ENCODE data around the gene LMNTD1. TPM values are rescaled to one million over a fixed set of nuclear protein-coding genes. Genes with fewer than 3 reads are reported as not detected.

Gene LMNTD1
- total RNA-seq, 2 donors from 2014 or later, result not detected

DNA sequence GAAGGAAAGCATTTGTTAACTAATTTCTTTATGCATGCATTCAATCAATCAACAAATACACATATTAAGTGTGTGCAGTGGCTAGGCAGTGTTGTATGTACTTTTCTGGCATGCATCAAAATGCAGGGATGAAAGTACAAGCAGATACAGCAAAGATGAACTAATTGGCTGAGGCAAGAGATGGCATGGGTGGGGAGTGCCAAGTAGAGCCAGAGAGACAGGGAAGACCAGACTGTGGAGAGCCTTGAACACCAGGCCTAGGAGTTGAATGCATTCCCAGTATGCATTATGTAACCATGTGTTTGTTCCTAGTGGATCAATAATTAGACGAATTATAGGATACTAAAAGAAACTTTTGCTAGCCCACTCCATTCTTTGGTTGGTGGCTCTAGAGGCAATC, 17.3 kb upstream of the LMNTD1 start:
- Histone ChIP-seq H3K36me3 (no peaks in the 10 kb centered on the region), H3K27ac (no peak overlapping the region), H3K4me3 (no peak overlapping the region), H3K27me3 (replicated peaks; ENCODE audit: insufficient read depth) (no peaks in the 10 kb centered on the region), H3K4me1 (ENCODE audit: control insufficient read depth in 1 of 2, low read depth in 2 of 2) (no peaks in the 10 kb centered on the region), H3K9me3 (no peaks in the 10 kb centered on the region)
- DNase-seq (ENCODE audit: low spot score) (no peak), ATAC-seq (ENCODE audit: insufficient number of reproducible peaks, low FRiP score, low read depth) (no peak)
- TF ChIP-seq, protein P1, sequence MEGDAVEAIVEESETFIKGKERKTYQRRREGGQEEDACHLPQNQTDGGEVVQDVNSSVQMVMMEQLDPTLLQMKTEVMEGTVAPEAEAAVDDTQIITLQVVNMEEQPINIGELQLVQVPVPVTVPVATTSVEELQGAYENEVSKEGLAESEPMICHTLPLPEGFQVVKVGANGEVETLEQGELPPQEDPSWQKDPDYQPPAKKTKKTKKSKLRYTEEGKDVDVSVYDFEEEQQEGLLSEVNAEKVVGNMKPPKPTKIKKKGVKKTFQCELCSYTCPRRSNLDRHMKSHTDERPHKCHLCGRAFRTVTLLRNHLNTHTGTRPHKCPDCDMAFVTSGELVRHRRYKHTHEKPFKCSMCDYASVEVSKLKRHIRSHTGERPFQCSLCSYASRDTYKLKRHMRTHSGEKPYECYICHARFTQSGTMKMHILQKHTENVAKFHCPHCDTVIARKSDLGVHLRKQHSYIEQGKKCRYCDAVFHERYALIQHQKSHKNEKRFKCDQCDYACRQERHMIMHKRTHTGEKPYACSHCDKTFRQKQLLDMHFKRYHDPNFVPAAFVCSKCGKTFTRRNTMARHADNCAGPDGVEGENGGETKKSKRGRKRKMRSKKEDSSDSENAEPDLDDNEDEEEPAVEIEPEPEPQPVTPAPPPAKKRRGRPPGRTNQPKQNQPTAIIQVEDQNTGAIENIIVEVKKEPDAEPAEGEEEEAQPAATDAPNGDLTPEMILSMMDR (IDR thresholded peaks at IDR 0.05), result no peak

DNA sequence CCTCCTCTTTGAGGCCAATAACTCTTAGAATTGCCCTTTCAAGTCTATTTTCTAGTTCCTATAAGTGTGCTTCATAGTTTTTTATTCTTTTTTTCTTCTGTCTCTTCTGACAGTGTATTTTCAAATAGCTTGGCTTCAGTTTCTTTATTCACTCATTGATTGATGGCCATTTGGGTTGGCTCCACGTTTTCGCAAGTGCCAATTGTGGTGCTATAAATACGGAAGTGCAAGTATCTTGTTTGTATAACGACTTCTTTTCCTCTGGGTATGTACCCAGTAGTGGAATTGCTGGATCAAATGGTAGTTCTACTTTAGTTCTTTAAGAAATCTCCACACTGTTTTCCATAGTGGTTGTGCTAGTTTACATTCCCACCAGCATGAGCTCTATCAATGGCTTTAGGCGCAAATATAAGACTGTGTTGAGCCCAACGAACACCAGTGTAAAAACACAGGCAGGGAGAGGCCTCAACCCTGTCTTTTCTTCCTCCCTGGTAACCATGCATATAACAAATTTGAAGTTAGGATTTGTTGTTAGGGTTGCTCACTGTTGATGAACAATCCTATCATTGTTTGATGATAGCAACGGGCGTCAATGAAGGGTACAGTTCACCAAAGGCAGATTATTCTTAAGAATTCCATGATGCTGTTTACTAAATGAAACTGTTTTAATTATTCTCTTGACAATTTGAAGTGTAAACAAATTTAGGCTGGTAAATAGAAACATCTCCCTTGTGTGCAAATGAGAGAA, 13.3 kb upstream of the LMNTD1 start:
- Histone ChIP-seq H3K9me3 (no peaks in the 10 kb centered on the region), H3K4me3 (no peak overlapping the region), H3K4me1 (ENCODE audit: control insufficient read depth in 1 of 2, low read depth in 2 of 2) (no peaks in the 10 kb centered on the region), H3K27me3 (replicated peaks; ENCODE audit: insufficient read depth) (no peaks in the 10 kb centered on the region), H3K36me3 (no peaks in the 10 kb centered on the region), H3K27ac (no peak overlapping the region)
- ATAC-seq (ENCODE audit: insufficient number of reproducible peaks, low FRiP score, low read depth) (no peak), DNase-seq (ENCODE audit: low spot score) (no peak)
- TF ChIP-seq, protein P1 (IDR thresholded peaks at IDR 0.05), result no peak

DNA sequence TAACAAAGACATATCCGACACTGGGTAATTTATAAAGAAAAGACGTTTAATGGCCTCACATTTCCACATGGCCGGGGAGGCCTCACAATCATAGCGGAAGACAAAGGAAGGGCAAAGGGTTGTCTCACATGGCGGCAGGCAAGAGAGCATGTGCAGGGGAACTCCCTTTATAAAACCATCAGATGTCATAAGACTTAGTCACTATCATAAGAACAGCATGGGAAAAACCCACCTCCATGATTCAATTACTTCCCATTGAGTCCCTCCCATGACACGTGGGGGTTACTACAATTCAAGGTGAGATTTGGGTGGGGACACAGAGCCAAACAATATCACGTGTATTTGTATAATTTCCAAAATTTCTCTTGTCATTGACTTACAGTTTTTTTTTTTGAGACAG, 5.5 kb upstream of the LMNTD1 start:
- Histone ChIP-seq H3K9me3 (no peaks in the 10 kb centered on the region), H3K36me3 (no peaks in the 10 kb centered on the region), H3K27ac (no peak overlapping the region), H3K4me1 (ENCODE audit: control insufficient read depth in 1 of 2, low read depth in 2 of 2) (no peaks in the 10 kb centered on the region), H3K4me3 (no peak overlapping the region), H3K27me3 (replicated peaks; ENCODE audit: insufficient read depth) (no peaks in the 10 kb centered on the region)
- no peak for ATAC-seq (ENCODE audit: insufficient number of reproducible peaks, low FRiP score, low read depth)
- TF ChIP-seq, protein P1 (IDR thresholded peaks at IDR 0.05), result no peak
- DNase-seq (ENCODE audit: low spot score), result no peak

DNA sequence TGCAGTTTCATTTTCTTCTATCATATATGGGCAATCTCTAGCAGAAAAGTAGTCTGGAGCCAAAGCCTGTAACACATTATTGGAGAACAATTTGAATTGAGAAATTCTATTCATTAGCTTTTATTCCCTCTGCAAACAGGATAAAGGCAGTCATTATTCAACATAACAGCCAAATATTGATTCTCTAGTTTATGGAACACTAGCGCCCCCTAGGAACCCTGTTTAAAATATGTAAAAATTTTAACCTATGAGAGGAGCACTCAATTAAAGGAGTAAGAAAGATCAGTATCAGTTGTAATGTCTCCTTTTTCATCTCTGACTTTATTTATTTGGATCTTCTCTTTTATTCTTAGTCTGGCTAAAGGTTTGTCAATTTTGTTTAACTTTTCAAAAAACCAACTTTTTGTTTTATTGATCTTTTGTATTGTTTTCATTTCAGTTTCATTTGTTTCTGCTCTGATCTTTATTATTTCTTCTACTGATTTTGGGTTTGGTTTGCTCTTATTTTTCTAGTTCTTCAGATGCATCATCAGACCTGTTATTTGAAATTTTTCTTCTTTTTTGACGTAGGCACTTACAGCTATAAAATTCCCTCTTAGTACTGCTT, 4.8 kb upstream of the LMNTD1 start:
- Histone ChIP-seq H3K4me1 (ENCODE audit: control insufficient read depth in 1 of 2, low read depth in 2 of 2) (no peaks in the 10 kb centered on the region), H3K36me3 (no peaks in the 10 kb centered on the region), H3K27ac (no peak overlapping the region), H3K4me3 (no peak overlapping the region), H3K27me3 (replicated peaks; ENCODE audit: insufficient read depth) (no peaks in the 10 kb centered on the region), H3K9me3 (no peaks in the 10 kb centered on the region)
- no peak for DNase-seq (ENCODE audit: low spot score)
- TF ChIP-seq, protein P1 (IDR thresholded peaks at IDR 0.05), result no peak
- ATAC-seq (ENCODE audit: insufficient number of reproducible peaks, low FRiP score, low read depth), result no peak

DNA sequence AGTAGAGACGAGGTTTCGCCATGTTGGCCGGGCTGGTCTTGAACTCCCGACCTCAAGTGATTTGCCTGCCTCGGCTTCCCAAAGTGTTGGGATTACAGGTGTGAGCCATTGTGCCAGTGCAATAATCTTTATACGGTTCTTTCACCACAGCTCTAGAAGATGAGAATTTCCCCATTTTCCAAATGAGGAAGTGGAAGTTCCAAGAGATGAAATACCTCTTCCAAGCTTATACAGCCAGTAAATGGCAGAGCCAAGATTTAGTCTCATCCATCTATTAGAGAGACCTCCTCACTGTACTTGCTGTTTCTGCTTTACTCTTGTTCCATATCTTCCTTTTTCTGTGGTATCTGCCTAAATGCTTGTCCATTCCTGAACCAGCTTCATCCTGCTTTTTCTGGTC, 3.1 kb upstream of the LMNTD1 start:
- H3K36me3 ChIP-seq, result no peaks in the 10 kb centered on the region
- no peaks in the 10 kb centered on the region for H3K9me3 ChIP-seq
- TF ChIP-seq, protein P1 (IDR thresholded peaks at IDR 0.05), result no peak
- H3K27ac ChIP-seq, result no peak overlapping the region
- H3K4me1 ChIP-seq (ENCODE audit: control insufficient read depth in 1 of 2, low read depth in 2 of 2), result no peaks in the 10 kb centered on the region
- DNase-seq (ENCODE audit: low spot score) (no peak), ATAC-seq (ENCODE audit: insufficient number of reproducible peaks, low FRiP score, low read depth) (no peak)
- no peak overlapping the region for H3K4me3 ChIP-seq
- H3K27me3 ChIP-seq (replicated peaks; ENCODE audit: insufficient read depth), result no peaks in the 10 kb centered on the region

Data from thoracic aorta (tissue), 2 donors.